H54 (cell line): Measurements from ENCODE around the gene CSNK1G1.

Source experiments
- DNase-seq: peaks from one replicate; pipeline ENCODE4 v3.0.0; 2011; ENCODE audit warnings: low spot score, mixed read lengths; ENCODE audit not compliant: insufficient read length
- FAIRE-seq: peaks from 3 replicates; lab custom pipeline; 2011; peaks lifted over from hg19 to GRCh38; lab: Jason Lieb, UNC
- POLR2A ChIP-seq: IDR thresholded peaks from 2 replicates; pipeline ENCODE4 v1.6.1; 2011; ENCODE audit warnings: low read depth, mild to moderate bottlenecking, low read length

CSNK1G1 gene

DNA sequence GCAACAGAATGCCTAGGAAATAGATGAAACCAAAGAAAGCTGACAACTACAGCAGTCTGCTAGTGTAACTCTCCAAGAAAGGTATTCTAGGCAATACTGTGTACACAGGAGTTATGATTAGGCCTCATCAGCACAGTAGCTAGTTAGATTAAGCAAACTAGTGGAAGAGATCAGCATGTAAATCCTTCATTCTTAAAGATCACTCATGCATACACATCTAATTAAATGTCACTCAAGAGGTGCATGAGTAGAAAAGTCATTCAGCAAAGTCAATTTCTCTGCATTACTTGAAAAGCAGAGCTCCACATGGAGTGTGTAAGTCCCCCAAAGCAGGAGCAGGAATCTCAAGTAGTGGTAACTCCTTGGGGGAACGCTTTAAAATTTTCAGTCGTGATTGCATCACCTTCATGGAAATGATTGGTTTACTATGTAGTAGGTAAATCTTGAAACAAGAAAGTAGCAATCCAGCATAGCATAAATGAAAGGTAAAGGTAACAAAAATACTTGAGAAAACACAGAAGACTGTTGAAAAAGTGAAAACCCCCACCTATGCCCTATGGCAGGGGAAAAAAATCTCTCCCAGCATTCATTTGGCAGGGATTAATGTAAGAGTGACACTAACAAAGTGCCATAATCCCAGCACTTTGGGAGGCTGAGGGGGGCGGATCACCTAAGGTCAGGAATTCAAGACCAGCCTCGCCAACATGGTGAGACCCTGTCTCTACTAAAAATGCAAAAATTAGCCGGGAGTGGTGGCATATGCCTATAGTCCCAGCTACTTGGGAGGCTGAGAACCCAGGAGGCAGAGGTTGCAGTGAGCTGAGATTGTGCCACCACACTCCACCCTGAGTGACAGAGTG is 163.8 kb downstream of the CSNK1G1 start:
- FAIRE-seq (no peak), DNase-seq (no peak)
- TF ChIP-seq POLR2A = no peak

DNA sequence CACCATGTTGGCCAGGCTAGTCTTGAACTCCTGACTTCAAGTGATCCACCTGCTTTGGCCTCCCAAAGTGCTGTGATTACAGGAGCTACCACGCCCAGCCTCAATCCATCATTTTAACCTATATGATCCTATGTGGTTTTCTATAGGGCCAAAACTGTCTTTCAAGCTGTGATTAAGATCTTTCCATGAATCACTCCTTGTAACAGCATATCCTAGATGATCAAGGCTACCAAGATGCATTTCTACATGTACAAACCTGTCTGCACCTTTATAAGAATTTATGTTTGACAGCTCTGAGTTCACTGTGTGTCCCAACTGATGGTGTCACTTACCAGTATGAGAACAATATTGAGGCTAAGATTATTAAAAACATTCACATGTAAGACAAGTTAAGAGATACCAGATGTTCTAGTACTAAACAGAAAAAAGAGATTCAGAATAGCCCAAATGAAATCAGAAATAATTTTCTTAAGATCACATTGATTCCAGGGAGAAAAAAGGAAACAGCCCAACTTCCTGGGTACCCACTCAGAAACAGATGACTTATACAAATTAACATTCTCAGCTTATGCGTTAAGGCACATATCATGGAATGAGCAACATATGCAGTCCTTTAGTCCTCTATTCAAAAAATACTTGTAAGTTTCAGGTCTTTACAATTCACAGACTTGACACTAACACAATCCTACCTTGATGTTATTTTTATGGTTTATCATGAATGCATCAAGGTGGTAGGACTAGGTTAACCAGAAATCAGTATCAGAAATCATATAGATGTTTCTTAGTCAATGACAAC is 168.4 kb downstream of the CSNK1G1 start:
- no peak for TF ChIP-seq POLR2A
- FAIRE-seq (no peak), DNase-seq (no peak)

DNA sequence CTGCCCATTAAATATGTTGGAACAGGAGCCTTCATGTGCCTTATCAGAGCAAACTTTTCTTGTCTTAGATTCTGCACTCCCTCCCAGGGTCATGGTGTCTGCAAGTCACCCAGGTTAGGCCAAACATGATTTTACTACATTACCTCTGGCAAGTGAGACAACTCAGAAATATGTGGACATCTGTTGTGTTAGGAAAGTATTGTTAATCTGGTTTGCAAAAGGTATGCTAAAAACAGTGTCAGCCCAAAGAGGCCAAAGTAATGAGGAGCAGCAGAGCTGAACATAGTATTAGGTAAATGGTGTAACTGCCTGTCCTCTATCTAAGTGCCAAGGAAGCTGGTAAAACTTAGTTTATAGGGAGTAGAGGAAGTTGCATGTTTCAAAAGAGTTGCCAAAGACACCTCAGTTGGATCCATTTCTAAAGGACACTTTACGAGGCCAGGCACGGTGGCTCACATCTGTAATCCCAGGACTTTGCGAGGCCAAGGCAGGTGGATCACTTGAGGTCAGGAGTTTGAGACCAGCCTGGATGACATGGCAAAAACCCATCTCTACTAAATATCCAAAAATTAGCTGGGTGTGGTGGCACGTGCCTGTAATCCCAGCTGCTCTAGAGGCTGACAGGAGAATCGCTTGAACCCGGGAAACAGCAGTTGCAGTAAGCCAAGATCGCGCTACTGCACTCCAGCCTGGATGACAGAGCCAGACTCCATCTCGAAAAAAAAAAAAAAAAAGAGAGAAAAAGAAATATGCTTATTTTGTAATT is 170.6 kb downstream of the CSNK1G1 start:
- DNase-seq = no peak
- no peak for TF ChIP-seq POLR2A
- no peak for FAIRE-seq

DNA sequence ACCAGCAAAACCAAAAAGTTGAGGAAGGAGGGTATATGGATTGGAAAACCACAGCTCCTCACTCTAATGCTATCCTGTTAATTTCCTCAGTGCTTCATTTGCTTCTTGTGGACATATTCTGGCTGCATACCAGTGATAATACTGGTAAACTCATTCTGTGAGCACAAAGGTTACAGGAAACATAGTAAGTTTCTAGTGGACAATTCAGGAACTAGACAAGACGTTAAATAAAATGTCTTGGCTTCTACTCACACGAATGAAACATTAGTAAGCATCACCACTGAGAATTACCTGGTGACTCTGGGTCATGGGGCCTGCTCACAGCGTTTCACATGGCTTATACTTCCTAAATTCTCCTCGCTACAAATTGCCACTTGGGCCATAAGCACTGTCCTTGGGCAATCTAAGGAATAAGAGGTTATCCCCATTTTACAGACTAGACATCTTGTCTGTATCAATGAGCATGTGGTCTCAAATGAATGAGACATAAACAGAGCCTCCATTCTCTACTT is 173.1 kb downstream of the CSNK1G1 start:
- FAIRE-seq = no peak
- DNase-seq = no peak
- no peak for TF ChIP-seq POLR2A

DNA sequence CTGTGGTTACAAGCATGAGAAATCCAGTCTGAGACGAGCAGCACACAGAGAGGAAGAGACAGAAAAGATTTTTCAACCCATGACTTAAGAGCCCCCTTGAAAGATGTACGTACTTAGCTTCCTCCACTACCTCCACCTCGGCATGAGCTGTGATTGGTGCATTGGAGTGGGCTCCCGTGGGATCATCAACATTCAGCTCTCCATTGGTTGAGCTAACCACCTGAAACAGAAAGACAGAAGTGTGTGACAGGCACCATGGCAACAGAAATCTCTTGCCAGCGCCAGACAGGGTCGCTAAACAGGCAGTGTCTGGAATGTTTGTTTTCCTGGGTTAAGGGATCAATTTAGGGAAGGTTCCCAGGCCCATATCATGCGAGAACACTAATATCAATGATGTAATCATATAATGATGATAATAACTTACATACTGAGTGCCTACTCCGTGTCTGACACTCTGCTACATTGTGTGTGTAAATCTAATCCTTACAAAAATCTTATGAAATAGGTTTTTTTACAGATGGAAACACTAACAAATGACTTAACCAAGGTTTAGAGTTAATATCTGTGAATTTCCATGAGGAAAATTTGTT is 175.6 kb downstream of the CSNK1G1 start:
- TF ChIP-seq POLR2A = no peak
- no peak for FAIRE-seq
- no peak for DNase-seq

DNA sequence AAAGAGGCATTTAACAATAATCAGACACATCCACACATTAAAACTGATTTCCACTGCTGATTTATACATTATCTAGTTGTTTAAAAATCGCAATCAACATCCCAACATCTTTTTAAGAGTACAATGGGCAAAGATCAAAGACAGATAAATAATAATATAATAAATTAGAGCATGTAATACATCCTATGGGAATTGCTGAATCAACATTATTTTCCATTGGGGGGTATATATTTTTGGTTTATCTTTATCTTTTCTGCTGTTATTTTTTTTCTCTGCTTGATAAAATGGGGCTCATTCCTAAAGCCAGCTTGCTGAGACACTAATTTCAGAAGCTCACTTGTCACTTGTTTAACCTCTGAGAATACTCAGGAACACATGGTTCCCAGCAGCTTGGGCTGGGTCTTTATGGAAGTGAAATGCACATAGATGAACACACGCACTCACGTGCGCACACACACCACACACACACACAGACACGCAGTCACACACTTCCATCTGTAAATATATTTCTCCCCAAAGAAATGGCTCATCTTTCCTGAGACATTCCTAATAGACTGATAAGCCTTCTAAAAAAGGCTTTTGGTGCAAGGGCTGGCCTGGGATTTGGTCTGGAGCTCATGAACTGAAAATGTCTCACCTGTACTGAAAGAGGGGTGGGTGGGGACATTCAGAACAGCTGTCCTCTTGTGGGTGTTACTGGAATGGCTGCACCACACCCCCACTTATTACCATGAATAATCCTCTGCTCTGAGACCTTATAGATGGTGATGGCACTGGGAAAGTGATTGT is 189.7 kb downstream of the CSNK1G1 start:
- no peak for DNase-seq
- TF ChIP-seq POLR2A = no peak
- no peak for FAIRE-seq

DNA sequence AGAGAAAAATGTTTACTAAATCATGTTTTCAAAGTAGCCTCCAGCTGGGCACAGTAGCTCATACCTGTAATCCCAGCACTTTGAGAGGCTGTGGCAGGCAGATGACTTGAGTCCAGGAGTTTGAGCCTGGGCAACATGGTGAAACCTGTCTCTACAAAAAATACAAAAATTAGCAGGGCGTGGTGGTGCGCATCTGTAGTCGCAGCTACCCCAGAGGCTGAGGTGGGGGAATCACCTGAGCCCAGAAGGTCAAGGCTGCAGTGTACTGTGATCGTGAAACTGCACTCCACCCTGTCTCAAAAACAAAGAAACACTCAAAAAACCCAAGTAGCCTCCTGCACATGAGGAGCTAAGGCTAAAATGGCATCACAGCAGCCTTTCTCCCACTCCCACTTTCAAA is 191.5 kb downstream of the CSNK1G1 start:
- DNase-seq (no peak), FAIRE-seq (no peak)
- no peak for TF ChIP-seq POLR2A

DNA sequence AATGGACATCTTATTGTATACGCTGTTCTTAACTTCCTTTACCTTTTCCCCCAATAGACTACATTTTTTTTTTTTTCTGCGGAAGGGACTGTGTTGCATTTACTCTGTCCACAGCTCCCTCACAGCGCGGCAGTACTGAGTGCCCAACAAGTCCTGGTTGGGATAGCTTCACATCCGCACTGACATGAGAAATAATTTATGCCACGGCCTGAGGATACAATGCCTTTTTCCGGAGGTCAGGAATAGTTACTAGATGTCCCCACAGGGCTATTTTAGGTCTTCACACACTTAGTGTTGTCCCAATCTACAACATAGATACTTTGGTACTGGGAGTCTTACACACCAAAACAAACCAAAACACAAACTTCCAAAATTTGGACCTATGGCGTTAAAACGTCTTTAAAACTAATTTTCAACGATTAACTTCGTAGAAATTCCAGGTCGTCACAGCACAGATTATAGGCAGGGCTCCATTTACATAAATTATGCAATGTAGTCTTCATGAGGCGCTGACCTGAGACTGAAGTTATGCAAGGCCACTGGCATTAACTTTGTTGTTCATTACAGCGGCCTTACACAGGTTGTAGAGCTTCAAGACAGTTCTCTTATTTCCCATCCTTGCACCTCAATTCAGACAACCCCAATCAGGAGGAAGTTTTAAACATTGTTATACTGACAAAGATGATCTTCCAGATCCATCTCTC is 192.2 kb downstream of the CSNK1G1 start:
- FAIRE-seq (no peak), DNase-seq (no peak)
- TF ChIP-seq POLR2A = no peak

DNA sequence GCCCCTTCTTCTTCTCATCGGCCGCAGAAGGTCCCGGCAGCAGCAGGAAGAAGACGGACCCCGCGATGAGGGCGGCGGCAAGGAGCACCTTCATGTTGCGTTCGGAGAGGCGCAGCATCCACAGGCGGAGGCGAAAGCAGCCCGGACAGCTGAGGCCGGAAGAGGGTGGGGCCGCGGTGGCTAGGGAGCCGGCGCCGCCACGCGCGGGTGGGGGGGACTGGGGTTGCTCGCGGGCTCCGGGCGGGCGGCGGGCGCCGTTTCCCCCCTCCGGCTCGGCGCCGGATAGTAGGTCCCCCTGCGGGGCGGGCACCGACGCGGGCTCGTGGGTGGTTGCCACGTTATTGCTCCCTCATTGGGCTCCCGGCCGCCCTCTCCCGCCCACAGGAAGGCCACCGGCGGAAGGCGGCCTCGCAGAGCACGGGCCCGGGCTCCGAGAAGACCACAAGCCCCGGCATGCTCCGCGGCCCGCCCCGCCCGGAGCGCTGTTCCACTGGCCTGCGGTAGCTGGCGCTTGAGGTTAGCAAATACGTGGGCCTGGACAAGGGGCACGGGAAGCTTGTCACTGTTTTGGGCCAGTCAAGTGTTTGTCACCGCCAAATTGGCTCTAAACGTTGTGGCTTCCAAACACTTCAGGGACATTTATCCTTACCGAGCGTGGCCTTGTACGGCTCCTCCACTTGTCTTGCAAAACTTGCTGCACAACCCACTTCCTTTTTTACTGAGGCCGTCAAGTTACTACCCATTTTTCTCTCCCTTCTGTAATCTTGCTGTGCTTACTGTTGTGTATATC is 192.9 kb downstream of the CSNK1G1 start, which contains the start of gene PPIB:
Gene PPIB, minus strand, starts transcription at position 154 of the 790 bp plus-strand sequence. Its CDS starts 36 bp downstream, at position 118.
- peak; percentile 96 for TF ChIP-seq POLR2A
- FAIRE-seq (no peak), DNase-seq (peak; percentile 89)

DNA sequence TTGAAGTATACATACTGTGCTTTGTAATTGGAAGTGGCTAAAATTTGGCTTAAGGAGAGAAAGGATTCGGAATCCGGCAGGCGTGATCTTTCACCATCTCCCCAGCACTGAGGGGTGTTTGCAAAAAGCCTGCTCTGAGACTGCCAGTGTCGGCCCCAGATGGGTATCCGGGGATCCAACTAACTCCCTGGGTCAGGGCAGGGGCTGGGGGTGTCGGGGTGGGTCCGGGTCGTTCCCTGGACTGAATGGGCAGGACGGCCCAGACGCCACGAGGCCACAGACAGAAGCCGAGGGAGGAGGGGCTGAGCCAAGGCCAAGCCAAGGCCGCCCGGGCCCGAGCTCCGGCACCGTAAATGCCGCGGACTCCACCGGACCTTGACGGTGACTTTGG is 193.5 kb downstream of the CSNK1G1 start:
- FAIRE-seq (no peak), DNase-seq (no peak)
- no peak for TF ChIP-seq POLR2A
